COLO668 (cell line): ENCODE data around the gene ZBTB16.

ENCODE experiments used
- DNase-seq: peaks from one replicate; lab custom pipeline; 2025; ENCODE audit not compliant: unreplicated experiment; lab: John Stamatoyannopoulos, UW

The ZBTB16 gene

DNA sequence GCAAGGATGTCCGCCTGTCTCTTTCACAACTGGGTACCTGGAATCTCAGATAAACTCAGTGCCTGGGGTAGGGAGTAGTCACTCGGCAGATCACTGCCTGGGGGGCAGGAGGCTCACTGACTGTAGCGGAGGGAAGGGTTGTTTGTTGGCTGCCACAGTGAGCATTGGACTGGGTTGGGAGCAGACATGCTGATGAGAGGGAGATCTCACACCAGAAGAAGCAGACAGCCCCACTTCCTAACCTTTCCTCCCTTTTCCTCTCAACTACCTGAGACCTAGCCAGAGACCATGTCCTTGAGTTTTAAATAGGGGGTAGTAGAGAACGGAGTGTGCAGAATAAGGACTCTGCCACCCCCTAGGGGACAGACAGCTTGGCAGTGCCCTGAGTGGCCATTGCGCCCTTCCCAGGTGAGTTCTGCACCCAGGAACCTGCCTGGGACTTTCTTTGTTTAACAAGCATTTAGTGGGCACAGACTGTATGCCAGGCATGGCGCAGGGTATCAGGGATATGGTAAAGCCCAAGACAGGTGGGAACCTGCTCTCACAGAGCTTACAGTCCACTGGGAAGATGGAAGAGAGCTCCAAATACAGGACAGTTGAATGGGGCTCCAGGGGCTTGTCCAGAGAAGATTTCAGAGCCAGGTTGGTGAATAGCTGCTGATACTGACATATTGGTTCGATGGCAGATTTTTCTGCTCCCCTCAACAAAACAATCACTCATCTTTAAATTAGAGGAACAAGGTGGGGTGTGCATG lies 121.0 kb downstream of the ZBTB16 start:
- DNase-seq = peak; percentile 33

DNA sequence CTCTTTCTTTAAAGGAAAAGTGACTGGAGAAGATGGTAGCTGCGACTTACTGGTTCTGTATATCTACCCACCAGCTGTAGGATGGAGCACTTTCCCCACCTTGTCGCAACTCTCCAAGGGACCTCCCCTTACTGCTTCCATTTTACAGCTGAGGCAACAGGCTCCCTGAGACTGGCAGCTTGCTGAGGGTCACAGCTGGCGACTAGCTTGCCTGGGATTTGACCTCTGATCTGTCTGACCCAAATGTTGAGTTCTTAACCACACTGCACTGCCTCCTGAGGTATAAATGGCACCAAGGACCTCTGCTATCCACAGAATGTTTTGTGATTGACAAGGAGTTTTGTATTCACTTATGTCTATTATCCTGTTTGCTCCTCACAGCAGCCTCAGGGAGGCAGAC lies 121.7 kb downstream of the ZBTB16 start:
- no peak for DNase-seq

DNA sequence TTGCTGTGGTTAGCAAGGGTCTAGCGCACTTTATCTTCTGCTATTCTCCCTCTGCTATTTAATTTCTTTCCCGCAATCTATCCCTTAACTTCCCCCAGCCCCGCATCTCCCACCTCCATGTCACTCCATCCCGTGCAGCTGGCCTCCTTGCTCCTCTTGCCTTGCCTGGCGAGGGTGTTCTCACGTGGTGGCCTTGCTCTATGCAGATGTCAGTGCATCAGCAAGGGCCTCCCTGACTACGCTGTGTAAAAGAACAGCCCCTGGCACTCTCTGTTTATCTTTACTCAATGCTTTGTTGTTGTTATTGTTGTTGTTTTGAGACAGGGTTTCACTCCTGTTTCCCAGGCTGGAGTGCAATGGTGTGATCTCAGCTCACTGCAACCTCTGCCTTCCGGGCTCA lies 122.2 kb downstream of the ZBTB16 start:
- DNase-seq = no peak

DNA sequence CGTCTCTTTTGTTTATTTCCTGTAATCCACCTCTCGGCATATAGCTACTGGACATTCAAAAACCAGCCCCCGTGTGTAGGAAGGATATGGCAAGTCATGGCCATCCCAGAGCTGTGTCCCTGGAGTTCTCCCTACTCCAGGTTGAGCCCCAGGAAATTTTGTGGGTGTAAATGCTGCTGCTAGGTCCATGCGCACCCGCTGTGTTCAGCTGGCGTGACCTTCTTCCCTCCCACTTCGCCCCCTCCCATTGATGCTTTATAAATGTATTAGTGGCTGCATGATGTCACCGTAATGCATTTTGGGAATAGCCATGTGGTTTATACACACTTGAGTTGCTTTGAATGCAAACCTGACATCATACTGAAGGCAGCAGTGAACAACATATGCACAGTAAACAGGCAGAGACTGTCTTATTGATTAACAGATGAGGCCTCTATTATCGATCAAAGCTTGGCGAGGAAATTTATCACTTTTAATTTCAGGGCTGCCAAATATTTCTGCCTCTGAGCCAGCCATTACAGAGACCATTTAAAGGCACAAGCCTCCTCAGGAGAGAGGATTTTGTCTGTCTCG lies 123.0 kb downstream of the ZBTB16 start:
- DNase-seq = no peak

DNA sequence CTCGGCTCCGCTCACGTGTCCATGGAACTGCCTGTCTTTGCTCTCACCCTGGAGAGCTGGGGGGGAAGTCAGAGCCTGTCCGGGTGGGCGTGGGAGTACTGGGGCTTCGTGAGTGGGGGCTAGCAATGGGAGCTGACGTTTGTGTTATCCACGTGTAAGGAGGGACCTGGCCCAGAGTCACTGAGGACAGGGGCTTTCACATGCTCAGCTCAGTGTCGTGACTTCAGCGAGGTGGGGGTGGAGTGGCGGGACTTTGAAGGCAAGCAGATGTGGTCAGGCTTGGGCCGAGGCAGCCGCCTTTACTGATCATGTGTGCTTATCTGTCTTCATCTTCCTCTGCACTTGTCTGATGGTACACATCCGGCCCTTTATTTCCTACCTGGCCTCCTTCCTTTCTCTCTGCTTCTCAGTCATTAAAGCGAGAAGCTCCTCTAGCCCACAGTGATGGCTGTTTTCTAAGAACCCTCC lies 123.6 kb downstream of the ZBTB16 start:
- no peak for DNase-seq

DNA sequence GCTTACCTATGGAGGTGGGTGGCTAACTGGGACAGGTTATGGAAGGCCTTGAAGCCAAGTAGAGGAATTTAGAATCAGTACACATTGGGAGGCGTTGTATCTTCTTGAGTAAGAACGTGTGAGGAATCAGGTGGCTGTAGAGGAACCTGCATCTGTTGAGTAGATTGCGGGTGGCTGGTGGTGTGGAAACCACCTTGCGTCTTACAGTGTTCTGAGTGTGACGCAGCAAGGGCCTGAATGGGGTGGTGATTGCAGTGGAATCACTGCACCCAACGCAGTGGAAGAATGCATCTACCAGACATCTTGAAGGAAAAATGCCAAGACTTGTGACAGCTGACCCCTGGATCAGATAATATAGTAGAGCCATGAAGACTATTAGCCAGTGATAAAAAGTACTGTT lies 125.9 kb downstream of the ZBTB16 start:
- DNase-seq = no peak

DNA sequence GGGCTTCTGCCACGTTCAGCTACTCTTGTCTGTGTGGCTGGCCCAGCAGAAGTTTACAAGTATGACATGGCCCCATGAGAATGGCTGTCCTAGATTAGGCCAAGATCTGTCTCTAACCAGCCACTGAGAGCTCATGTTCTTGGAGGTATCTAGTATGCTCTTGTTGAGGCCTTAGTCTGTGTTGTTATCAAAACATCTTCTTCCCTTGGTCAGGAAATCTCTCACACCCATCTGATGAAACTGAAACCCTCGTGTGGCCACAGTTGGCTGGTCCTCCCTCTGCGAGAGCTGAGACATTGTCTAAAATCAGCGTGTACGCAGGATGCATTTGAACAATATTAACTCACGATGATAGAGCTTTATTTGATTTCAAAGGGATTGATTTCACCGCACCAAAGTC lies 127.7 kb downstream of the ZBTB16 start:
- no peak for DNase-seq

DNA sequence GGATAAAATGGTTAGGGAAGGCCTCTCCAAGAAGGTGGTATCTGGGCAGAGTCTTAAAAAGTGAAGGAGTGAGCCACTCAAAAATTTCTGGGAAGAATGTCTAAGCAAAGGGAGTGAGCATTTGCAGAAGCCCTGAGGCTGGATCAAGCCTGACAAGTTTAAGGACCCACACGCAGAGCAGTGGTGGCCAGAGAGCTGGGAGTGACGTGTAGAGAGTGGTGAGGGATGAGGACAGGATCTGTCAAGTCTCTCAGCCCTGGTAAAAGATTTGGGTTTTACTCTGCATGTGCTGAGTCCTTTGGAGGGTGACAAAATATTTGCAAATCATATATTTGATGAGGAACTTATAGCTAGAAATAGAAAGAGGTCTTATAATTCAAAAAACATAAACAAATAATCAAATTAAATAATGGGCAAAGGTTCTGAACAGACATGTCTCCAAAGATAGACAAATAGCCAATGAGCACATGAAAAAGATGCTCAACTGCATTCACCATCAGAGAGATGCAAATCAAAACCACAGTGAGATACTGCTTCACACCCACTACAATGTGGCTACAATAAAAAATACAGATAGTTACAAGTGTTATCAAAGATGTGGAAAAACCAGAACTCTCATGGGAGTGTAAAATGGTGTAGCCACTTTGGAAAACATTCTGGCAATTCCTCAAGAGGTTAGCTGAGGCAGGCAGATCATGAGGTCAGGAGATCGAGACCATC lies 129.5 kb downstream of the ZBTB16 start:
- DNase-seq = no peak

DNA sequence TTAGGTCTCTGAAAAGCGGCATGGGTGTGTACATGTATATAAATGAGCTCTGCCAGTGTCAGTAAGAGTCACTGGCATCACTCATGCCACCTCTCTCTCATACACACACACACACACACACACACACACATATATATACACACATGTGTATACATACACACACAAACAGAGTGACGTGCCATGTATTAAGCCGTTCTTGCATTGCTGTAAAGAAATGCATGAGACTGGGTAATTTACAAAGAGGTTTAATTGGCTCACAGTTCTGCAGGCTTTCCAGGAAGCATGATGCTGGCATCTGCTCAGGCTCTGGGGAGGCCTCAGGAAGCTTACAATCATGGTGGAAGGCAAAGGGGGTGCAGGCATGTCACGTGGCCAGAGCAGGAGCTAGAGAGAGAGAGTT lies 131.1 kb downstream of the ZBTB16 start:
- no peak for DNase-seq

DNA sequence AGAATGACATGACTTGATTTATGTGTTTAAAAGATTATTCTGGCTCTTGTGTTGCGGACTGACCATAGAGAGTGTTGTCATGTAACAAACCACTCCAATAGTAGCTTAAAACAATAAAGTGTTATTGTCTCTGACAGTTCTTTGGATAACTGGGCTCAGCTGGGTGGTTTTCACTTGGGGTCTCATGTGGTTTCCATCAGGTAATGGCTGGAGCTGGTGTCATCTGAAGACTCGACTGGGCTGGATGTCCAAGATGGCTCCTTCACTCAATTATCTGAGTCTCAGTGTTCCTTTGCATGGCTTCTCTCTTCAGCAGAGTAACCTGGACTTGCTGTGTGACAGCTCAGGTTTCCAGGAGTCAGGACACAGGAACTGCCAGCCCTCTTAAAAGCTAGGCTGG lies 132.4 kb downstream of the ZBTB16 start:
- DNase-seq = no peak

DNA sequence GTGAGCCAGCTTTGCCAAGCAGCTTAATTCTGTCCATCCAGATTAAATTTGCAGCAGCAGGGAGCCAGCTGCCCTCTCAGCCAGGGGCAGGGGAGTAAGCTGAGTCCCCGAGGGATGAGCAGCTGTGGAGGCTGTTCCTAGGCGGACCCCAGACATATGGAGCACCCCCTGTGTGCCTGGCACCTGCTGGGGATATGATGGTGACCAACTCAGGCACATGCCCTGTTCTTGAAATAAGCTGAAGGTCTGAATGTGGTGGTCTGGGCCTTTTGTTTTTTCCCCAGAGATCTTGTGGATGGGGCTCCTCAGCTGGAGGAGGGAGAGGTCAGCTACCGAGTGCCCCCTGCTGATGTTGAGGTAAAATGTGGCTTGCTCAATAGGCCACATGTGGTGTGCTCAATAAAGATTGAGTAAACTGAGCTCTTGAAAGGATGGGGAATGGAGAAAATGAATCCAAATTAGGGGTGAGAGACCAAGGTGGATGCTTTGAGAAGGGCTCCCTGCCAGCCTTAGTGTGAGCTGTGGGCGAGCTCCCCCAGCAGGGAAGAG lies 133.4 kb downstream of the ZBTB16 start:
- DNase-seq = peak; percentile 12

DNA sequence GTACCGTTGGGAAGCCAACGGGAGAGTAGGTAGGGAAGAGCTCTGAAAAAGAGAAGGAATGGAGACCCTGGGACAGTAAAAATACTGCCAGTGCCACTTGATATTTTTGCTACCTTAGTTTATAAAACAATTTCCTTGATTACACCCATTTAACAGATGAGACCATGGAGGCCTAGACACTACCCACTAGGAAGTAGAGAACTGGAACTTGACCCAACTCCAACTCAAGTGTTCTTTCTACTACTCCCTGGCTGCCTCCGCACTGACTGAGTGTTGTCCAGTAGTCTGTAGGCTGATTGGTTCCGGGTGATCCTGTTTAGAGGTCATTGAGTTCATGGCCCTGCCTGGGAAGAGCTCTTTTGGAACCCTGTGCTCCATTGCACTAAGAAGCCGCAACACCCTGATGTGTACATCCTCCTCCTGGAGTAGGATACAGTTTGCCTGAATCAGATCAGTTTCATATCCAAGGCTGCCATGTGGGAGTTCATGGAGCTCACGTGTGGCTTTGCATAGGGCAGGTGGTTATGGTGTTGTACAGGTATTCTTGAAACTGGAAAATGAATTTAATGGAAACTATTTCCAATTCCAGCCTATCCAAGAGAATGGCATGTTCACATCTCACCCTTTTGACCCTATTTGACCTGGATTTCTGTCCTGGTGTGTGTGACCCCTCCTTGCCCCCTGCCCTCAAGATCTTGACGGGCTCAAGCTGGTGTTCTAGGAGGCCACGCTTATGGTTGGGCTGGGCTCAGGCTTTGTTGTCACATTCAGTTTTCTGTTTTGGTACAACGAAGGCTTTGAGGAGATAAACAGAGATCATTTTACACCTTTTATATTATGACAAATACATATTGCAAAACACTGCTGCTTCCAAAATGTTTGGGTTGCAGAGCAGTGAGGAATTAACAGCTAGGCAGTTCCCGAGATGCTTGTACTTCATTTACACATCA lies 134.5 kb downstream of the ZBTB16 start:
- DNase-seq = no peak

DNA sequence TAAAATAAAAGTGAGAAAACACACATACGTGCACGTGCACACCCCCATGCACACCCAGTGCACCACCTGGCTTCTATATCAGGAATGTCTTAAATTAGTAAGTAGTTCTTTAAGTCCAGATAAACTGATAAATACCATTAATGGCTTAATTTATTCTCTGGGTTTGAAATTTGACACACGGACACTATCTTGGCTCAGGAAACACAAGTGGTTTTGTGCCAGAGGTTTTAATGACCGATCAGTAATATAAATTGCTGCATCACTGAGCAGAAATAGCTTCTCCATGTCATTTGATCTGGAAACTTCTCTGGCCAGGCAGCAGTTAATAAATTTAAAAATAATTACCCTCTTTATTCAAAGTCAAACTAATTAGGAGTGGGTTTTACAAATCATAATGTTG lies 135.2 kb downstream of the ZBTB16 start:
- no peak for DNase-seq

DNA sequence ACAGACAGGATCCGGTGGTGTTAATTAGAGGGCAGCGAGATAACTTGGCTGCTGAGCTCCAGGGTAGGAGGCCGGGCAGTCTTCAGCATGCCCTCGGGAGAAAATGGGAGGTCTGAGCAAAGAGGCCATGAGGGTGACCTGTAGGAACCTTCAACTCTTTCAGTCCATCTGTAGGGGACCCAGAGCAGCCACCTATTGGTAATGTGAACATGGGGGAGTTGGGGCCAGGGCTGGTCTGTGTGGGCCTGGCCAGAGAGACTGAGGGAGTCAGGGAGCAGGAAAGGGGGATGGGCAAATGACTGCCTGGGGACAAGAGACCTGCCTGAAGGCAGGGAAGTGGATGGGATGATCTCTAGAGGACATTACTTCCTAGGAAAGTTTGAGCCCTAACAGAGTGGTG lies 135.6 kb downstream of the ZBTB16 start:
- DNase-seq = no peak

DNA sequence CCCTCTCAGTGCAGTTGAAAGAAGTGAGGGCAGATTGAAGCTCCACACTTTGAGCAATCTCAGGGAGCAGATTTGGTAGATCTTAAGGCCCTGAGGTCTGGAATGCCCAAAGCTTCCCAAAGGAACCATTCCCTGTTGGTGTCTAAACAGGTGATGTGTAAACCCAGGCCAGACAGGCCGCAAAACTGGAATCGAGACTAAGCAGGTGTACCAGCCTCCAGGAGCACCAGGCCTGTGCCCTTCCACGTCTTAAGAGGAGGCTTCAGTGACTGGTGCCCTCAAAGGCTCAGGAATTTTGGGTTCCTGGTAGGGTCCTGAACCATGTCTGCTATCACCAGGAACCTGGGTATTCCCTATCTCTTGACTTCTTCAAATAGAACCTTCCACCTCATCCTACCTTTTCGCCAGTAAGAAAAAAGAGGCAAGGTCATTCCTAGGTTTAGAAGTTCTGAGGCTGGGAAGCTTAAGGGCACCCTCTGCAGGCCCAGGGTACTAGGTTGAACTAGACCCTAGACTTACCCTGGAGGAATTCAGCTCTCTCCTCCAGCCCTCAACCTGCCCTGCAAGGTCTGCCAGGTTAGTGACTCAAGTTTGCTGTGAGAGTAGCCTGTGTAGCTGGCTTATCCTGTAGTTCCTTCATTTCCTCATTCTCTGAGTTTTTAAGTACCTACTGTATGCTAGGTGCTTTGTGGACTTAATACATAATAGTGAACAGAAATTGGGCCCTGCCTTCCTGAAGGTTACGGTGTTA lies 136.6 kb downstream of the ZBTB16 start:
- peak; percentile 6 for DNase-seq

DNA sequence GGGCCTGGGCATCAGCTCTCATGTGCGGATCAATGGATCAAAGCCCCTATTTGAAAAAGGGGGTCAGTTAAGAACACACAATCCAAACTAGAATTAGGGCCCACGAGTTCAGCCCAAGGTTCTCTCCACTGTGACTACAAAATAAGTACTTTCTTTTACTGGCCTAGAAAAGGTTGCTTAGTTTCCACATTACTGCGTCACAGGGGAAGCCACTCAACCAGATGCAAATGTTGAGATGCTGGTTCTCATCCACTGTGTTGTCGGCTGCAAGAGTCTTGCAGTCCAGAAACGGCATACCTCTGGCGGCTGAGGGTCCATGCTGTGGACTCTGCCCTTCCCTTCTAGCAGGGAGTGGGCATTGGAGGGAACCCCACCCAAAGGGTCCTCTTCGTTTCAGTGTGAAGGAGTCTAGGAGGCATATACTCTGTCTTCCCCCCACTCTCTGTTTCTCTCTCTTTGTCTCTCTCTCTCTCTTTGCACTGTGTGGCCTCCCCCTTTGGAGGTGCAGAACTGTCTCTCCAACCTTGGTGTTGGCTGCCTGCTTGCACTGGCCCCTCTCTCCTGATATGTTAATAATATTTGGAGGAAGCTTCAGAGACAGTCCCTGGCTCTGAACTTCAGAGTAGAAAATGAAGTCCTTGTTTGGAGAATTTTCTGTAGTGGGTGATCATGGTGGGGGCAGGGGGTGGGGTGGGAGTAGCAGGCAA lies 137.6 kb downstream of the ZBTB16 start:
- no peak for DNase-seq

DNA sequence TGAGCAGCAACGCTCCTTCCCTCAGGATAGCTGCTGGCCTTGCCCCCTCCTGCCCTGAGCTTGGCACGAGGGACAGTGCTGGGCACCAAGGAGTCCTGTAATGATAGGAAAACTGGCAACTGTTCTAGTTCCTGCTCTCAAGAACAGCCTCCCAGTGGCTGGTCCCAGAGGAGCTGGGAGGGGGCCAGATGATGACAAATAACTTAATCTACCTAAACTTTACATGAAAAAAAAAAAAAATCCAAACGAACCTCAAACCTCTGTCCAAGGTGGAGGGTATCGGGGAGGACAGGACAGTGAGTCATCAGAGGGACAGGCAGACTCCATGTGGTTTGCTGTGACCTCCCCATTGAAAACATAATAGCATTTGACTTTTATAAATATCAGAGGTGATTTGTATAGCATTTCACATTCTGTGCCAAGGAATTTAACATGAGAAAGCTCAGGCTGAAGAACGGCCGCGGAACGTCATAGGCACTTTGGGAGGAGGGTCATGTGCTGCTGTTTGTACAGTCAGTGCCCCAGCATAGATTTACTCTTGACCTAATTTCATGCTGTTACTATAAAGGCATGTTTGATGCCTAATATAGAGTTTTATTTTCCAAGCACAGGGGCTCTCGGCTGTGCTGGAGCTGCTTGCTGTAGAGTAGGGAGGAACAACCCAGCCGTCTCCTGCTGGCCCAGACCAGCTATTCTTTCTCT lies 138.4 kb downstream of the ZBTB16 start:
- DNase-seq = no peak

DNA sequence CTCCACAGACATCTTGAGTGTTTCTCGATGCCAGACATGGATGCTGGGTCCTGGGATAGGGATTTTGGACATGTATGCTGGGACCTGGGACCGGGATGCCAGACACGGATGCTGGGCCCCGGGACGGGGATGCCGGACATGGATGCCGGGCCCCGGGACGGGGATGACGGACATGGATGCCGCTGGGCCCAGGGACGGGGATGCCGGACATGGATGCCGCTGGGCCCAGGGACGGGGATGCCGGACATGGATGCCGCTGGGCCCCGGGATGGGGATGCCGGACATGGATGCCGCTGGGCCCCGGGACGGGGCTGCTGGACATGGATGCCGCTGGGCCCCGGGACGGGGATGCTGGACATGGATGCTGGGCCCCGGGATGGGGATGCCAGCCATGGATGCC lies 139.5 kb downstream of the ZBTB16 start:
- no peak for DNase-seq
